DND-41 (cell line): ENCODE data around the gene TPM4.

Source experiments
- ATAC-seq: fragments of 200-7000 bp; cut with Tn5 transposase; 3 replicates; pipeline ENCODE4 v1.9.1; 2021; ENCODE audit warnings: low read depth; ENCODE audit not compliant: insufficient read depth
- DNase-seq: peaks from one replicate; pipeline ENCODE4 v3.0.0-alpha.2; 2020
- H2AFZ ChIP-seq: 2 replicates; pipeline ENCODE4 v1.6.0; 2012; ENCODE audit warnings: low read depth, low read length
- H3K27ac ChIP-seq: 2 replicates; pipeline ENCODE4 v1.5.1; 2012; ENCODE audit warnings: low read length, inconsistent platforms
- H3K27me3 ChIP-seq: fragments of 200-600 bp; sonication (generic); 2 replicates; pipeline ENCODE4 v1.6.0; 2012; ENCODE audit warnings: low read length, mild to moderate bottlenecking, inconsistent platforms; ENCODE audit not compliant: insufficient read depth, poor library complexity
- H3K36me3 ChIP-seq: 2 replicates; pipeline ENCODE4 v1.5.1; 2012; ENCODE audit warnings: low read length, inconsistent platforms; ENCODE audit not compliant: insufficient read depth
- H3K4me1 ChIP-seq: 2 replicates; pipeline ENCODE4 v1.5.1; 2012; ENCODE audit warnings: mild to moderate bottlenecking, low read length; ENCODE audit not compliant: insufficient read depth
- H3K4me2 ChIP-seq: 2 replicates; pipeline ENCODE4 v1.6.0; 2012; ENCODE audit warnings: mild to moderate bottlenecking, moderate library complexity, low read length, inconsistent platforms; ENCODE audit not compliant: insufficient read depth
- H3K4me3 ChIP-seq, 2 experiments: fragments of 200-600 bp in 1 of 2; shearing (Covaris generic) in 1 of 2; 2 replicates each; pipeline ENCODE4 v1.5.1; 2012 to 2016; ENCODE audit warnings: inconsistent platforms in 2 of 2, low read length in 2 of 2, mild to moderate bottlenecking in 2 of 2, low read depth in 1 of 2, moderate library complexity in 1 of 2
- H3K79me2 ChIP-seq: 2 replicates; pipeline ENCODE4 v1.6.0; 2012; ENCODE audit warnings: low read length, inconsistent platforms; ENCODE audit not compliant: insufficient read depth
- H3K9ac ChIP-seq: 2 replicates; pipeline ENCODE4 v1.6.0; 2012; ENCODE audit warnings: low read depth, mild to moderate bottlenecking, inconsistent platforms, low read length, moderate library complexity
- H3K9me3 ChIP-seq: 2 replicates; pipeline ENCODE4 v1.5.1; 2012; ENCODE audit warnings: low read length, moderate library complexity, mild to moderate bottlenecking, inconsistent platforms; ENCODE audit not compliant: insufficient read depth, severe bottlenecking
- H4K20me1 ChIP-seq: 2 replicates; pipeline ENCODE4 v1.6.0; 2012; ENCODE audit warnings: low read length; ENCODE audit not compliant: insufficient read depth
- EZH2 ChIP-seq: IDR thresholded peaks from 3 replicates; pipeline ENCODE4 v1.6.1; 2012; ENCODE audit warnings: borderline replicate concordance, low read depth, mild to moderate bottlenecking, moderate library complexity, low read length, inconsistent platforms; ENCODE audit not compliant: severe bottlenecking
- TF ChIP-seq, protein P1 (sequence below): IDR thresholded peaks from 2 replicates; pipeline ENCODE4 v1.5.1; 2012; ENCODE audit warnings: borderline replicate concordance, low read length, moderate library complexity, mild to moderate bottlenecking; ENCODE audit not compliant: poor library complexity, severe bottlenecking; ENCODE audit errors: extremely low read depth

The TPM4 gene

DNA sequence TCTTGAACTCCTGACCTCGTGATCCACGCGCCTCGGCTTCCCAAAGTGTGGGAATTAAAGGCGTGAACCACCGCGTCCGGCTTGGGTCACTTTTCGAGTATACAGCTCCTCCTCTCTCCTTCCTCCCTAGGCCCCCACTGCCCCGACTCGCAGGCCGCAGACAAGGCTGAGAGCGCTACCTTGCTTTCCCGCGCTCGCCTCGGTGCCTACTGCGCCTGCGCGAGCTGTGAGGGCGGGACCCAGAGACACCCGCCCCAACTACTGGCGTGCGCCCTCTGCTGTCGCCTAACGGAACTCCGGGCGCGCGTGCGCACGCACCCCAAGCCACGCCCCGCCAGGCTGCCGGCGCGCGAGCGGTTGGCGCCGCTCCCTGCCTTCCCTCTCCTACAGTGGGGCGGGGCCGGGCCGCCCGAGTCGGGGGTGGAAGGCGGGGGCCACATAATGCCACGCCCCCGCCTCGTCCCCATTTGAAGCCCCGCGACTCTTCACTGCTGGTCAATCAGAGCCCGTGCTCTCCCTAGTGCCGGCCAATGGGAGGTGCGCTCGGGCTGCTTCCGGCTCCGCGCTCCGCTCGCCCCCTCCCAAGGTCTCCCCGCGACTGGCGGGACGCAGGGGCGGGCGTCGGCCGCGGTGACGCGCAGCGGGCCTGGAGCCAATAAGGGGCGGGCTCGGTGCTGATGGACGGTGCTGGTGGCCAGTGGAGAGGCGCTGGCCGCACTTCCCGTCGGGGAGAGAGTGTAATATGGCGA lies 35.0 kb downstream of the TPM4 start, which contains the start of gene RAB8A:
RAB8A (plus strand) TSS at position 730 of the 749 bp plus-strand sequence; CDS start at position 743, 13 bp downstream.
- TF ChIP-seq, protein P1, sequence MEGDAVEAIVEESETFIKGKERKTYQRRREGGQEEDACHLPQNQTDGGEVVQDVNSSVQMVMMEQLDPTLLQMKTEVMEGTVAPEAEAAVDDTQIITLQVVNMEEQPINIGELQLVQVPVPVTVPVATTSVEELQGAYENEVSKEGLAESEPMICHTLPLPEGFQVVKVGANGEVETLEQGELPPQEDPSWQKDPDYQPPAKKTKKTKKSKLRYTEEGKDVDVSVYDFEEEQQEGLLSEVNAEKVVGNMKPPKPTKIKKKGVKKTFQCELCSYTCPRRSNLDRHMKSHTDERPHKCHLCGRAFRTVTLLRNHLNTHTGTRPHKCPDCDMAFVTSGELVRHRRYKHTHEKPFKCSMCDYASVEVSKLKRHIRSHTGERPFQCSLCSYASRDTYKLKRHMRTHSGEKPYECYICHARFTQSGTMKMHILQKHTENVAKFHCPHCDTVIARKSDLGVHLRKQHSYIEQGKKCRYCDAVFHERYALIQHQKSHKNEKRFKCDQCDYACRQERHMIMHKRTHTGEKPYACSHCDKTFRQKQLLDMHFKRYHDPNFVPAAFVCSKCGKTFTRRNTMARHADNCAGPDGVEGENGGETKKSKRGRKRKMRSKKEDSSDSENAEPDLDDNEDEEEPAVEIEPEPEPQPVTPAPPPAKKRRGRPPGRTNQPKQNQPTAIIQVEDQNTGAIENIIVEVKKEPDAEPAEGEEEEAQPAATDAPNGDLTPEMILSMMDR, result peak; percentile 92
- no peak for TF ChIP-seq EZH2
- Histone ChIP-seq H3K9me3 (no peaks in the 10 kb centered on the region), H3K4me1 (peaks cover 43% of the 10 kb centered on the region), H3K27ac (peak within 1 kb of the TSS; percentile 90), H3K4me3 (peak within 1 kb of the TSS; percentile 77 to 88), H2AFZ (peak within 1 kb of the TSS; percentile 81), H3K4me2 (peak within 1 kb of the TSS; percentile 99), H4K20me1 (peaks cover 32% of the 10 kb centered on the region), H3K79me2 (peaks cover 51% of the 10 kb centered on the region), H3K36me3 (peaks cover 33% of the 10 kb centered on the region), H3K27me3 (no peaks in the 10 kb centered on the region), H3K9ac (peak within 1 kb of the TSS; percentile 99)
- ATAC-seq, result peak; percentile 95
- DNase-seq, result peak; percentile 99

DNA sequence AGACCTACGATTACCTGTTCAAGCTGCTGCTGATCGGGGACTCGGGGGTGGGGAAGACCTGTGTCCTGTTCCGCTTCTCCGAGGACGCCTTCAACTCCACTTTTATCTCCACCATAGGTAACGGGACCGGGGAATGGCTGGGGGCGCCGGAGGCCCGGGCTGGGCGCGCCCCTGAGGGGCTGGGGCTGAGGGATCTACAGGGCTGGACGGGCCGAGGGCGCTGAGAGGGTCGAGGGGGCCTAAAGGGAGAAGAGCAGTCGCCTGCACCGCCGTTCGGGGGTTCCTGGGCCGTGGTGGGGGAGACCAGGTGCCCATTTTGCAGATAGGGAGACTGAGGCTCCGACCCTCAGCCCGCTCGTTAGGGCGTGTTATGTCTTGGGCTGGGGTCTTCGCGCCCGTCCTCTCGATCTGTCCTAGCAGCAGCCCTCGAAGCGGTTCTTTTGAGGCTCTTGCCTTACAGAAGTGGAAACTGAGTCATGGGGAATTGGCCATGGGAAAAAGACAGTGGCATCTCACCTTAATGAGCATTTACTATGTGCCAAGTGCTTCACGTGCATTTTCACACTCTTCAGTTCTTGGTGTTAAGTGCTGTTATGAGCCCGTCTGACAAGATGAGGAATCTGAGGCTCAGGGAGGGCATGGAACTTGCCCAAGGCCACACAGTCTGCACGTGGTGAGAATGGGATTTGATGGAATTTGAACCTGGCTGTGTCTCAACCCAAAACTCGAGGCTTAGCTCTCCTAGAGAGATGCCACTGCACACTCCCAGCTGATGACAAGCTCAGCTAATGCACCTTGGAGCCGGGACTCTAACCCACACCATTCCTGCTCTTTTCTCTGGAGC lies 35.8 kb downstream of the TPM4 start:
- peaks cover 43% of the 10 kb centered on the region for H3K4me1 ChIP-seq
- peak overlapping the region; percentile 81 for H2AFZ ChIP-seq
- peak overlapping the region; percentile 77 to 88 for H3K4me3 ChIP-seq
- DNase-seq (no peak), ATAC-seq (peak; percentile 1; the same call in 1 of the 3 replicates)
- H3K36me3 ChIP-seq, result peaks cover 37% of the 10 kb centered on the region
- no peaks in the 10 kb centered on the region for H3K9me3 ChIP-seq
- peaks cover 59% of the 10 kb centered on the region for H3K79me2 ChIP-seq
- peak overlapping the region; percentile 99 for H3K9ac ChIP-seq
- H3K27ac ChIP-seq, result peak overlapping the region; percentile 82
- peak overlapping the region; percentile 99 for H3K4me2 ChIP-seq
- peaks cover 37% of the 10 kb centered on the region for H4K20me1 ChIP-seq
- TF ChIP-seq, protein P1, result no peak
- no peak for TF ChIP-seq EZH2
- no peaks in the 10 kb centered on the region for H3K27me3 ChIP-seq

DNA sequence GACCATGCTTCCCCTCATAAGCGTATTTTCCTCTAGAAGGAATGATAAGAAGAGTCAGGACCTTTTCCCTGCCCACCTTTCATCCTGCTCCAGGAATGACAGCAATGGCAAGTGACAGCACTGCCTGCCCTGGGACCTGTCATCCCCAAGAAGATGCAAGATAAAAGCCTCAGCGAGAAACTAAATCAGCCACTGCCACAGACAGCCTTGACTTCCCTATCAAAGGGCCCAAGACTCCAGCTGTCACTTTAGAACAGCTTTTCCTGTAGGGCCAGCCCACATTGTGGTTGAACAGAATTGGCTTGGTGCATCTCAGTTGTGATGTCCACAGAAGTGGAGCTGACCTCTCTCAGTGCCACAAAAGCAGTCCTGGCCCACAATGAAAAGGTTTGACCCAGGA lies 36.5 kb downstream of the TPM4 start:
- H3K4me3 ChIP-seq, result peak overlapping the region; percentile 77 to 88; a peak in 3 of 4 replicates
- H3K4me1 ChIP-seq, result peaks cover 43% of the 10 kb centered on the region
- H3K9me3 ChIP-seq, result no peaks in the 10 kb centered on the region
- H3K36me3 ChIP-seq, result peaks cover 41% of the 10 kb centered on the region
- H3K79me2 ChIP-seq, result peaks cover 65% of the 10 kb centered on the region
- peak overlapping the region; percentile 99 for H3K9ac ChIP-seq
- TF ChIP-seq, protein P1, result no peak
- TF ChIP-seq EZH2, result no peak
- ATAC-seq (no peak), DNase-seq (no peak)
- no peaks in the 10 kb centered on the region for H3K27me3 ChIP-seq
- H3K4me2 ChIP-seq, result peak overlapping the region; percentile 99
- H2AFZ ChIP-seq, result no peak overlapping the region
- H4K20me1 ChIP-seq, result peaks cover 42% of the 10 kb centered on the region
- H3K27ac ChIP-seq, result peak overlapping the region; percentile 82; the same call in 1 of the 2 replicates
